AG09319 (cell line): ENCODE measurements around the gene PRPH.

Experiments
- DNase-seq: peaks from one replicate; pipeline ENCODE4 v3.0.0-alpha.2; 2010; ENCODE audit warnings: low read depth; ENCODE audit errors: extremely low read depth
- TF ChIP-seq, protein P1 (sequence below): IDR thresholded peaks from 2 replicates; pipeline ENCODE4 v1.5.1; 2011; ENCODE audit warnings: low read depth, mild to moderate bottlenecking, inconsistent platforms, low read length, moderate library complexity

PRPH gene

DNA sequence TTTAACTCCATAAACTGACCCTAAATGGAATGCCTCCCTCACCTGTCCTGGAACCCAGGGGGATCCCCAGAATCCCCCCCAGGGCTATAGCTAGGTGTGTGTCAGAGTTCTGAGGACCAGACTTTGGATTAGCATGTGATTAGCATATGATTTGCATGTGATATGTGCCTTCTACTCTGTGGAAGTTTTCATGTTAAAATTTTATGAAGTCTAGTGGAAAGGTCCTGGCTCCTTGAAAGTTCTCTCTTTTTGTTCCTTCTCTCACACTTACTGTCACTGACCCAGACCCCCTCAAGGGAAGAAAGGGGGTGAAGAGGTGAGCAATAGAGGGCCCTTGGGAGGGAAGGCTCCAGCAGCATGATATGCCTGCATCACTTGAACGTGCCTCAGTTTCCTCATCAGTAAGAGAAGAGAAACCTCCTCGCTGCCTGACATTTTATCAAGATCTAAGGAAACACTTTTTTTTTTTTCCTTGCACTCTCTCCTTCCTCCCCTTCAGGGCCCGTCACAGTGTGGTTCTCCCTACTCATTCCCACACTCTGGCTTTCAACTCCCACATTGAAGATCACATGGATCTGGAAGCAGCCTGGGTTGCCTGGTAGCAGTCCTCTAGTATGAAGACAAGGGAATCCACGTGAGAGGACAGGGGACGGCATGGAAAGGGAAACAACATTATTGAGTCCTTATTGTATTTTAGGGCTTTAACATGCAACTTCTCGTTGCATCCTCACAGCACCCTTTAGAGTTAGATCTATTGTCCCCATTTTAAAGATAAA lies 45.3 kb downstream of the PRPH start:
- TF ChIP-seq, protein P1, sequence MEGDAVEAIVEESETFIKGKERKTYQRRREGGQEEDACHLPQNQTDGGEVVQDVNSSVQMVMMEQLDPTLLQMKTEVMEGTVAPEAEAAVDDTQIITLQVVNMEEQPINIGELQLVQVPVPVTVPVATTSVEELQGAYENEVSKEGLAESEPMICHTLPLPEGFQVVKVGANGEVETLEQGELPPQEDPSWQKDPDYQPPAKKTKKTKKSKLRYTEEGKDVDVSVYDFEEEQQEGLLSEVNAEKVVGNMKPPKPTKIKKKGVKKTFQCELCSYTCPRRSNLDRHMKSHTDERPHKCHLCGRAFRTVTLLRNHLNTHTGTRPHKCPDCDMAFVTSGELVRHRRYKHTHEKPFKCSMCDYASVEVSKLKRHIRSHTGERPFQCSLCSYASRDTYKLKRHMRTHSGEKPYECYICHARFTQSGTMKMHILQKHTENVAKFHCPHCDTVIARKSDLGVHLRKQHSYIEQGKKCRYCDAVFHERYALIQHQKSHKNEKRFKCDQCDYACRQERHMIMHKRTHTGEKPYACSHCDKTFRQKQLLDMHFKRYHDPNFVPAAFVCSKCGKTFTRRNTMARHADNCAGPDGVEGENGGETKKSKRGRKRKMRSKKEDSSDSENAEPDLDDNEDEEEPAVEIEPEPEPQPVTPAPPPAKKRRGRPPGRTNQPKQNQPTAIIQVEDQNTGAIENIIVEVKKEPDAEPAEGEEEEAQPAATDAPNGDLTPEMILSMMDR = no peak
- no peak for DNase-seq

DNA sequence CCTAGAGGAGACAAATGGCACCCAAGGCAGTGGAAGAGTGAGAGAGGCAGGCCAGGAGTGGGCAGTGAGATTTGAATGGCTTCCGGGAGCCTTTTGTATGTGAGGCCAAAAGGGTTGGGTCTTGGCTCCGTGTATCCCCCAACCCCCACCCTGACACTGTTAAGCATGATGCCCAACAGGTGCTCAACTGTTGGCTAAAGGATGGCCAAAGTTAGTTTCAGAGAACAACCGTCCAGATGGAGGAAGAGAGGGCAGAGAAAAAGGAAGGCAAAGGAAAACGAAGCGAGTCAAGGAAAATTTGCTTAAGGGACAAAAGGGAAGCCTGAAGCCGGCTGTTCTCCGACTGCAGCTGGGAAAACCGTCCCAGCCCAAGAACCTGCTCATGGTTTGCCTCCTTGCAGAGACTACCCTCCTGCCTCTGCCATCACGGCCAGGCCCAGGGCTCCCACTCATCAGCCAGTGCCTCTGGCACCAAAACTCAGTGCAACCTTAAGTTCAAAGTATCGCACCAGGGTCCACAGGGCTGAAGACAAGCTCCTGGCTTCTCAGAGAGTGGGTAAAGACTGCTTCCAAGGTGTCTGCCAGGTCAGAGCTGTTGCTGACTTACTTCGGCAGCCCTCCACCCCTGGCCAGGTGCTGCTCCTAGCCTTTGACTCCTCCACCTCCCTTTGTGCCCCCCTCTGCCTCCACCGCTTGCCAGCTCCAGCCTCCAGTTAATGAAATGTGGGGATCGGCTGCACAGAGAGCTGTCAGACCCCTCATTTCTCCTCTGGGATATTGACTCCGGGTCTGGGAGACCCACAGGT lies 46.2 kb downstream of the PRPH start:
- TF ChIP-seq, protein P1 = no peak

DNA sequence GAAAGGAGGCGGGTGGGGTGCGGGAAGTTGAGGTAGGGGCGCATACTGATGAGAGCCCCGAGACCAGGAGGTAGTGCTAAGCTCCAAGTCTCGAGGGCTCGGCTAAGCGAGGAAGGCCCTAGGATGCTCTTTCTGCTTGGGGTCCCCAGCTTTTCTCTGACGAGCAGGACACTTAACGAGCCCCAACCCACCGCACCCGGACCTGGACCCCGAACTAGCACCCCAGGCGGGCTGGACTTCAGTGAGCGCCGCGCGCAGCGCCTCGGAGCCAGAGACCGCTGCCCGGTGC lies 46.8 kb downstream of the PRPH start:
- TF ChIP-seq, protein P1 = no peak
- no peak for DNase-seq

More for the DNA sequence above, 46.2 kb downstream of the PRPH start:
- no peak for DNase-seq

DNA sequence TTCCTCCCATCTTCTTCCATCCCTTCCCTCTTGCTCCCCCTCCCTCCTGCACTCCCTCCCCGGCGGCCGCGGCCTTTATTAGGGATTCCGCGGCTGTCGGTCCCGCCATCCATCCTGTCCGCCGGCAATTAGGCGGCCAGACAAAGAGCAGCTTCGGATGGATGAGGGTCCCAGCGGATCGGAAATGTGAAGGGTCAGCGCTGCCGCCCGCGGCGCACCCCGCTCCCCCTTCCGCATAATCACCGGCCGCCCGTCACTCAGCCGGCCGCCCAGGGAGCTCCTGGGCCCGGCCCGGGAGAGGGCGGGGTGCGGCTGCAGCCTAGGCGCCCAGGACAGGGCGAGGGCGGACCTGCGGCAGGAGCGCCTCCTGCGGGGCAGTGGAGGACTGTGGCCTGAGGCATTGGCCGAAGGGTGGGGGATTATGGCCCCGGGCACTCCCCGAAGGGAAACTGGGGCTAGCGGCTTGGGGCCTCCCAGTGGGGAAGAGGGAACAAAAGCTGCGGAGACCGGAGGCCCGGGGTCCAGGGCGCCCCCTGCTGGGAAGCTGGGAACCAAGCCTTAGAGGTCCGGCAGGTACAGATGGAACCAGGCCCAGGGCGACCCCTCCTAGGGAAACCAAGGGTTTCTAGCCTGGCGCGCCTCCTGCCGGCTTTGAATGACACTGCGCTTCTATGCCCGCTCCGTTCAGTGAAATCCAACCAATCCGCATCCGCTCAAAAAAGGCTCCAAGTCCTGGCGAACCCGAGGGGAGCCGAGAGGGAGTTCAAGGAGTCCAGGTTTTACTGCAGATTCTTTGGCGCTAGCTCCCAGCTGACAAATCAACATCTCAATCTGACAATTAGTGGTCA lies 47.3 kb downstream of the PRPH start:
- TF ChIP-seq, protein P1 = peak; percentile 71
- no peak for DNase-seq

DNA sequence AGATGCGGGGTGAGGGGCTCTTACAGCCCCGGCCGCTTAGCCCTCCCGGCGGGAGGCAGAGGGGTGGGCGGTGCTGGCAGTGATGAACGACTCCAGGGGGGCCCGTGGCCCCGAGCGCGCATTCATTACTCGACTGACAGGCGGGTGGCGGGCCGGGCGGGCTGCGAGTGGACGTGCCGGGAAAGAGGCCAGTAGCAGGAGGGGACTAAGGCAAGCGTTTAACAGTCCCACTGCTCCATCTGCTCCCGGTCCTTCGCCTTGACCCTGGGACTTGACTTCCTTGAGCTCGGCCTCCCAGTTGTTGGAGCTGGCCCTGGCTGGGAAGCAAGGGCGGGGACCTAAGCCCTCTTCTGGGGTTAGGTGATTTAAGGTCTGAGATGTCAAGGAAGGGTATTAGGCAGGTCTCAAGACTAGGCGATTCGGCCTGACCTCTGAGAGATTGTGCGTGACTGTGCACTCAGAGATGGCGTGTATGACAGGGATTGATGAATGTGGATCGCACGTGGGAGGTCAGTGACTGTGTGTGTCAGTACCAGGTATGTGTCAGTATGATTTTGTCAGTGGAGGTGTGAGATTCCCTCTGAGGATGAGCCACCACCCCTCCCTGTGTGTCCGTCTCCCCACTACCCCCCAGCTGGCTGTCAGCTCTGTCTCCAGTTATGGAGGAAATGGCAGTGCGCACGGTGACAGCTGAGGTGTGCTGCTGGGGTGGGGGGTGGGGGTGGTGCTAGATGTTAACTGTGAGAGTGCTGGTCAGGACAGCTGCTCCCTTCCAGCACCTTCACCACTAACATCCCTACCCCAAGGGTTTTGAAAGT lies 48.2 kb downstream of the PRPH start:
- TF ChIP-seq, protein P1 = no peak
- DNase-seq = no peak

DNA sequence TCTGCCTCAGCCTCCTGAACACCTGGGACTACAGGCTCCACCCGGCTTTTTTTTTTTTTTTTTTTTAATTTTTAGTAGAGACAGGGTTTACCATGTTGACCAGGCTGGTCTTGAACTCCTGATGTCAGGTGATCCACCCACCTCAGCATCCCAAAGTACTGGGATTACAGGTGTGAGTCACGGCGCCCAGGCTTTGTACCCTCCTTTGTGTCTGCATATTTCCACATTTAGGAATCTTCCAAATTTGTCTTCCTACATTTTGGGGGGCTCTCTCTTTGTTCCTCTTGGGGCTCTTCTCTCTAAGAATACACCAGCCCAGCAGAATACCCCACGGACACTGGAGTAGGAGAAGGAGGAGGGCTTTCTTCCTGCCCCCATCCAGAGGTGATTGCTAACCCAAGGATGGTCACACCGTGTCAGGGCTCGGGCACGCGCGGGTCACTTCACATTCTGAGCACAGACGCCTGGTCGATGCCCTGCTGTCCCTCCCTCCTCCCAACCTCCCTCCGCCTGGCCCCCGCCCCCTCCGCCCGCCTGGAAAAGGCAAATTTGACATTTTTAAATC lies 49.6 kb downstream of the PRPH start:
- no peak for DNase-seq
- TF ChIP-seq, protein P1 = no peak
